GM19372 (cell line): ENCODE measurements around the gene SNX27.
"Not testable (repeated sequence)": the region's sequence is repeated elsewhere in the genome, so short reads cannot be mapped to it uniquely, and the experiment has no call there.

ENCODE experiments used
- ATAC-seq: cut with Tn5 transposase; IDR thresholded peaks from one replicate; pipeline ENCODE4 v1.9.1; 2021; ENCODE audit warnings: mild to moderate bottlenecking, low read depth, moderate library complexity; ENCODE audit not compliant: unreplicated experiment

The SNX27 gene

GRCh38 chr1:151718011-151718431, 106.2 kb downstream of the SNX27 start:
- ATAC-seq, result no peak

- no peak for ATAC-seq
Measured at GRCh38 chr1:151718666-151719065, 106.8 kb downstream of the SNX27 start.

DNA sequence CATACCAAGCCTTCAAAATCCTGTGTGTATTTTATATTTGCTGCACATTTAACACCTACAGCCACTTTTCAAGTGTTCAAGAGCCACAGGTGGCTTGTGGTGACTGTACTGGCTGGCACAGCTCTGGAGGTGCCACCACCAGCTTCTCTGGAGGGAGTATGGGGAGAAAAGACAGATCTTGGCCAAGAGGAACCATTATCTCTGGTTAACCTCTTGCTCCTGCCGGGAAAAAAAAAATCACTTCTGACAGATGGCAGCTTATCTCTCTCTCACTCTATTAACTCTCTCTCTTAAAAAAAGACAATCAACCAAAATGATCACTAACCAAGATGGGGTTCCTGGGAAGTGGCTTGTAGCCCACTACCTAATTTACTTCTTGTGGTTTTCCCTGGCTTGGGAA, 108.3 kb downstream of the SNX27 start:
- no peak for ATAC-seq

- ATAC-seq, result no peak
Measured at GRCh38 chr1:151720554-151720953, 108.7 kb downstream of the SNX27 start.

DNA sequence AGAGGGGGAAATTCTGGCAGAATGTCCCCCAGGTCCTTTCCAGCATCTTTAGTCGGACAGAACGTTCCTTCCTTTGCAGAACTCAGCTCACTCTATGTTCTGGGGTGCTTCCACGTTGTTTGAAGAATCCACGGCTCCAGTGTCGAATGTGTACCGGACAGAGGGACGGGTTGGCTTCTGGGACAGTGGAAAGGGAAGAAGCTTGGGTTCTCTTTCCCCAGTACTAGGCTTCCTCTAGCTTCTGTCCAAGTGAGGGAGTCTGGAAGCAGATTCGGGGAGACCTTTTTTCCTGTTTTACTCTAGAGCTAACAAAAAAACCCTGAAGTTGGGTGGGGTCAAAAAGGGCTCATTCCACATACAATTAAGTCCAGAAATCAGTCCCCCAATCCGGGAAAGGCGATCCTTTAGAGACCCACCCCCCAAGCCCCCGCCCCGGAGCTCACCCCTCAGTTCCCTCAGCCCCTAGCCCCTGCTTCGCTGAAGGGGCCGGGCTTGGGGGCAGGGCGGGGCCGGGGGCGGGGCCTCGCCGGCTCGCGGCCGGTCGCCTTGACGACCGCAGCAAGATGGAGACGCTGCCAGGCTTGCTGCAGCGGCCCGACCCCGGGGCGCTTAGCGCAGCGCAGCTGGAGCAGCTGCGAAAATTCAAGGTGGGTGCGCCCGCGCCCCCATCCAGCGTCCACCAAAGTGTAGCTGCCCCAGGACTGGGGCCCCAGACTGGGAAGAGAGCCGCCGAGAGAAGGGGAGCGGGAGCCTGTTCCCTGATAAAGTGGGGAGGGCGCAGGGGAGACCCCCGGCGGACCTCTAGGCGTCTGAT, 109.3 kb downstream of the SNX27 start, which contains the start of gene RIIAD1:
Gene RIIAD1 (plus strand): TSS at position 549 of the 814 bp plus-strand sequence. CDS start 15 bp downstream, at position 564.
- peak; percentile 51 for ATAC-seq

GRCh38 chr1:151721788-151722510, 110.1 kb downstream of the SNX27 start:
- ATAC-seq, result no peak

- no peak for ATAC-seq
Measured at GRCh38 chr1:151723726-151724370, 112.0 kb downstream of the SNX27 start.

DNA sequence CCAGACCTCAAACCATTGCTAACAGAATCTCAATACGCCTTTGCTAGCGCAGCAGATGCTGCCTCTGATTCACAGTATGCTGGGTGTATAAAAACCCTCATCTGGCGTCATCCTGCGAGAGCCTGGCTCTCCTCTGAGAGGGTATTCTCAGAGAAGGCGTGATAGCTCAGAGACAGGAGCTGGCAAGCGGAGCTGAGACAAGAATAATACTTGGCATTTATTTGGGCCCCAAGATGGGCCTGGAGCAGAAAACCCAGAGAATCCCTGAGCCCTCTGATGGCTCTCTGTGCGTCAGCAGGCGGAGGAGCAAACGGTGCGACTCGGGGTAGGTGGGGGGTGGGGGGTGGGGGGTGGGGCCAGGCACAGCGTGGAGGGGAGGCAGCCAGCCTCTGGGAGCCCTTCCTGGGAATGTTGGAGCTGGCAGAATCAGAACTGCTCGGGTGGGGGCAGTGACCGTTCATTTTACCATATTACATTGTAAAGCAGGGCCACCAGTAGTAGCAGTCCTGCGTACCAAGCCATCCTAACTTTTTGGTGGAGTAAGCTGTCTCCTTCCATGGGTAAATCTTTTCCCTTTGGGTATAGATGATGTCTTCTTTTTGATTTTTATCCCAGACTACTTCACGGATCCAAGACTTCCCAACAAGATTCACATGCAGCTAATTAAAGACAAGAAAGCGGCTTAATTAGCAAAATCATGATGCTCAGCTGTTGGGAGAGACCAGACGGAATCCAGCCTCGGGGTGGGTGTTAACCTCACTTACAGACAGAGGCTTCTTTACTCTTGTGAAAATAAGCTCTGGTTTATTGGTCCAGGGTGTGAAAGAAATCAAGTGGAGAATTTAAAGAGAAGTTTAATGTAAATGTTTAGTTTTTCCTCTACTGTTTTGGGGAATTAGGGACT, 116.6 kb downstream of the SNX27 start:
- ATAC-seq, result no peak

- no peak for ATAC-seq
Measured at GRCh38 chr1:151729157-151729965, 117.5 kb downstream of the SNX27 start.

- ATAC-seq, result no peak
Measured at GRCh38 chr1:151729966-151730291, 118.1 kb downstream of the SNX27 start.

DNA sequence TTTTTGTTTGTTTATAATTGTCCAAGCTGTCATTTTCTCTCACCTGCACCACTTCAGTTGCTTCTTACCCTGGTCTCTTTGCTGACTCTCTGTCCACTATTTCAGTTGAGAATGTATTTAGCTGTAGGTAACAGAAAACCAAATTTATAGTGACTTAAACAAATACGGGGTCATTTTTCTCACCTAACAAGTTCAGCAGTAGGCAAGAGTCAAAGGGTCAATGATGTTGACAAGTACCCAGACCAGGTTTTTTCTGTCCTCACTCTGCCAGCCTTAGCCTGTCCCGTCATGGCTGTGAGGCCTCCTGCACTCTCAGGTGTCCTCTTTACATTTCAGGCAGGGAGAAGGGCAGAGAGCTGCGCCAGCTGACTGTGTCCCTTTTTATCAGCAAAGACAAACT, 121.3 kb downstream of the SNX27 start:
- no peak for ATAC-seq

DNA sequence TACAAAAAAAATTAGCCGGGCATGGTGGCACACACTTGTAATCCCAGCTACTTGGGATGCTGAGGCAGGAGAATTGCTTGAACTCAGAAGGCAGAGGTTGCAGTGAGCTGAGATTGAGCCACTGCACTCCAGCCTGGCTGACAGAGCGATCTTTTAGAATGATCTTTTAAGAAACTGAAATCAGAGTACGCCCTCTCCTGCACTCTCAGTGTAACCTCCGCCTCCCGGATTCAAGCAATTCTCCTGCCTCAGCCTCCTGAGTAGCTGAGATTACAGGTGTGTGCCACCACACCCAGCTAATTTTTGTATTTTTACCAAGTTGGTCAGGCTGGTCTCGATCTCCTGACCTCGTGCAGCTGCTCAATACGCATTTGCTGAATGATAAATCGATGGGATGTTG, 122.1 kb downstream of the SNX27 start:
- ATAC-seq, result not testable (repeated sequence)

- no peak for ATAC-seq
Measured at GRCh38 chr1:151737026-151737425, 125.2 kb downstream of the SNX27 start.

- ATAC-seq, result no peak
Measured at GRCh38 chr1:151737479-151737878, 125.6 kb downstream of the SNX27 start.

- ATAC-seq, result no peak
Measured at GRCh38 chr1:151739590-151740355, 127.9 kb downstream of the SNX27 start.

GRCh38 chr1:151741516-151741915, 129.7 kb downstream of the SNX27 start:
- ATAC-seq, result no peak
